NOMO-1 treated with DMSO at 0.1 percent for 48 hours (cell line): ENCODE measurements around the gene SAP130.

ENCODE experiments used
- DNase-seq: peaks from one replicate; lab custom pipeline; 2025; ENCODE audit not compliant: unreplicated experiment; lab: John Stamatoyannopoulos, UW

SAP130 gene

DNA sequence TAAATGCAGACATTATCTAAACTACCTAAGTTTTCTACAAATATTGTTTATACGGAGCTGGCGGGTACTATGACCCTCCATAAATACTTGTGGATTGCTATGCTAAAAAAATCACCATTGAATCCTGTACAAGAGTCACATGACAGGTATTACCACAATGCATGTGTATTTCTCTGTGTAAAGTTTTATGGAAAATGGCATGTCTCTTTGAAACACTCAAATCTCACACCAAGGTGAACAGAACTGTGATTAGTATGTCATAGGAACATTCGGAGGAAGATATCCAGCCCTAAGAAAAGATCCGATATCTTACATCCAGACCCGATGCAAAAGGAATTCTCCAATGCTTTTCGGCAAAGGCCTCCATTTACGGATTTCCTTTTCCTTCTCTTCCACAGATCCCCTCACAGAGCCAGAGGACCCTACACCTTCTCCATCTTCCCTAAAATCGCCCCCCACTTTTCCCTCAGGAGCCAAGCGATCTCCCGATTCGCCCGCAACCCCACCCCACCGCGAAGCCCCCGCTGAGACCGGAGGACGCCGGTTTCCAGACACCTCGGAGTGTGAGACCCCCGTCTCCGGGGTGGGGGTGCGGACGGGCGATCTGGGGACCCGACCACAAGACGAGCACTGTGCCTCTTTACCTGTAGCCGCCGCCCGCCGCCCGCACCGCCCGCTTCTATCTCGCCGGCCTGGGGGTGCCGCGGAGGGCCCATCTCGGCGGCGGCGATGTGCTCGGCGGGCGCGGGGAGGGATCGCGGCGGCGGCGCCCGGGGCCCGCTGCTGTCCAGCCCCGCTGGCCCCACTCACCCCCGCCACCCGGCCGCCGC, 1.2 kb downstream of the SAP130 start:
- no peak for DNase-seq

DNA sequence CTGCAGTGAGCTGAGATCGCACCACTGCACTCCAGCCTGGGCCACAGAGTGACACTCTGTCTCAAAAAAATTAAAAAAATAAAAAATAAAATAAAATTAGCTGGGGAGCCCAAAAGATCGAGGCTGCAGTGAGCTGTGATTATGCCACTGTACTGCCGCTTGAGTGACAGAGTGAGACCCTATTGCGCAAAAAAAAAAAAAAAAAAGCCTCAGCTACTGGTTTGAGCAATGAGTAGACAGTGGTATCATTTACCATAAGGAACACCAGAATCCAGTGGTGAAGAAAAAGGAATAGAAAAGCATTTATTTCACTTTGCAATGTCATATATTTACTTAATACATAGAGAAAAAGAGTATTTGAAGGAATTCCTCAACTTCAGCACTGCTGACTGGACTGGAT, 3.0 kb downstream of the SAP130 start:
- peak; percentile 23 for DNase-seq

DNA sequence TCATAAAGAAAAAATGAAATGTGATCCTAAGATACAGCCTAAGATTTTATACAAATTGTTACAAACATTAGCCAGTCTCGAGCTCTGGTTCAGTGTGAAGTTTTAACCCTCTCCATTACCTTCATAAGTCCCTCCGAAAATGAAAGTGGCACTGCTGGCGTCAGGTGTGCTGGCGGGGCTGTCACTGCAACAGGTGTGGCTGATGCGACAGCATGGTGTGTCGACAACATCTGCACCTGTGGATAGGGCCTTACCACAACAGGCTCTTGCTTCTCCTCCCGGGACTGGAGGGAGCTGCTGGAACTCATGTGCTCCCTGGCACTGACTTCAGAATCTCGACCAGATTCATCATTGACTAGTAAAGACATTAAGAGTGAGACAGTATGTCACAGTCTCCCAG, 10.3 kb downstream of the SAP130 start:
- no peak for DNase-seq

DNA sequence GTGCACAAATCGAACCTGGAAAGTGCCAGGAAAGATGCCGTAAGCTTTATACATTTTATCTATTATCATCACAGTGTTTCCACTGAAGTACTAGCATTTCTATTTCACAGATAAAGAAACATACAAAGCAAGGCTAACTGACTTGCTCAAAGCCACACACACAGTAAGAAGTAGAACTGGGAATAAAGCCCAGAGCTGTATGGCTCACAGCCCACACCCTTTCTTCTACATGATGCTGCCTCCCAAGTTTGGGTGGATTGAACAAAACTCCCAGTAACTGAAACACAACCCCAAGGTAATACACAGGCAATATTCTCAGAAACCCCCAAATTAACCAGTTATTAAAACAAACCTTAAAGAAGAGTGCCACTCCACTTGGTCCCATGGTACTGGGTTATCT, 11.2 kb downstream of the SAP130 start:
- no peak for DNase-seq

DNA sequence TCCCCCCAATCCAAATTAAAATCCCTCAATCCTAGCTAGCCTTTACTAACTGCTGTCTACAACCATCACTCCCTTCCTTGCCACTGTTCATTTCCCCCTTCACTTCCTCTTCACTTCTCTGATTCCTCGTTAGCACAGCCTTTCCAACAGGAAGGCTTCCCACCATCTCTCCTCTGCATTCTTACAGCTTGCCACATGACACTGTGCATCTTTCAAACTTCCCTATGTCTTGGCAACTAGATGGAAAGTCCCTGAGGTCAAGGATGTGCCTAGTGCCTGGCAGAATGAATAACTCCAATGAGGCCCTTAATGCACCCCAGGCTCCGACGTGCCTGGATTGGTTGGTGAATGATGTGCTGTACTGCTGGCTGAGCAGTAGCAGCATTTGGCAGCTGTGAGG, 15.2 kb downstream of the SAP130 start:
- no peak for DNase-seq

DNA sequence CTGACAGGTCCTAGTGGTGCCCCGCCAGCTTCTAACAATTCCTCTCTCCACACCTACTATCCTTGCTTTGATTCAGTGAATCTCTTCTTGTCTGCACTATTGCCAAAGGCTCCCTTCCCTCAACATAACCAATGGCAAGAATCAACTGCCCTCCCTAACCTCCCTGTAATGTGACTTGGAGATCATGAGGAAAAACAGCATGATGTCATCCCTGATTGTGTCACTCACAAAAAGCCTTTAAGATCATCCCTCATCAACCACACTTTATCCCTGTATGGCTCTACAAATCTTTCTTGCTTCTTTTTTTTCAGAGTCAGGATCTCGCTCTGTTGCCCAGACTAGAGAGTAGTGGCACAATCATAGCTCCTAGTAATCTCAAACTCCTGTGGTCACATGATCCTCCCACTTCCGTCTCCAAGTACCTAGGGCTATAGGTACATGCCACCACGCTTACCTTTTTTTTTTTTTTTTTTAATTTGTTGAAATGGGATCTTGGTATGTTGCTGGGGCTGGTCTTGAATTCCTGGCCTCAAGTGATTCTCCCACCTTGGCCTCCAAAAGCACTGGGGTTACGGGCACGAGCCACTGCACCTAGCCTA, 19.7 kb downstream of the SAP130 start:
- DNase-seq, result no peak

DNA sequence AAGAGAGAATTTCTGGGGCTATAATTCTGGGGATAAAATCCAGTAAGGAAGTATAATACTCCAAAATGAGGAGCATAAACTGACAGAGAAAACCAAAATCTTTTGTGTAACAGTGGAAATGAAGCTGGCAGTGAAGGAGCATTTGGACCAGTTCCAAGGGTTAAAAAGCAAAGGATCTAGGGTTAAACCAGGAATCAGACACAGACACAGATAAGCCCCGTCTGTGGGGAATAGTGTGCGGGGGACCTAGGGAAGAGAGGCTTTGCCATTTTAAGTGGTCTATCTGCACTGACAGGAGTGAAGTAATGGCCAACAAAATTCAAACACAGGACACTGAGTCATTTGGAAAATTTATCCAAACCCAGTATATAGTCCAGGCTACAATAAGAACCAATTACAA, 23.4 kb downstream of the SAP130 start:
- DNase-seq, result no peak

DNA sequence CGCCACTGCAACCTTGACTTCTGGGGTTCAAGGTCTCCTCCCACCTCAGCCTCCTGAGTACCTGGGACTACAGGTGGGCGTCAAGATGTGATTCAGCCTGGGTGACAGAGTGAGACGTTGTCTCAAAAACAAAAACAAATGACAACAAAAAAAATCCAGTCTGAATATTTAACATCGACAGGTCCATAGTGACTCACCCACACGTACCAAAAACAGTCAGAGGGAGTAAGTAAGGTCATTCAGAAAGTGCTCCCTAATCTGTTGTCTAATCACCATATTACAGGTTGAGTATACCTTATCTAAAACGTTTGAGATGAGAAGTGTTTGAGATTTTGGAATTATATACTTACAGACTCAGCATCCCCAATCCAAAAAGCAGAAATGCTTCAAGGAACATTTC, 24.4 kb downstream of the SAP130 start:
- no peak for DNase-seq

DNA sequence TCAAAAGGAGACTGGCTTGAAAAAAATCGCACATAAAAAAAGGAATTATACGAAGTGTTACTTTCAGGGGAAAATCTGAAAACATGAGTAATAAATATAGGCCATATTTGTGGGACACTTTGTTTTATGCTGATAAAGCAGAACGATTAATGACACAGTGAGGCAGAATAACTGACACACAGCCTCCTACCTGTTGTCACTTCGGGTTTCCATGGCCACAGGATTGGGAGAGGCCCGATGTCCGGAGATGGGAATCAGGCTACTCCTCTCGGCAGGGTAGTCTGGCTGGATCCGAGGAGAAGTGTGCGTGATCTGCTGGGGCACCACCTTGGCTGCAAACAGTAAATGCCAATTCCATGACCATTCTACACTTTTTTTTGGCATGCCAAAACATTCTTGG, 31.7 kb downstream of the SAP130 start:
- DNase-seq, result no peak

DNA sequence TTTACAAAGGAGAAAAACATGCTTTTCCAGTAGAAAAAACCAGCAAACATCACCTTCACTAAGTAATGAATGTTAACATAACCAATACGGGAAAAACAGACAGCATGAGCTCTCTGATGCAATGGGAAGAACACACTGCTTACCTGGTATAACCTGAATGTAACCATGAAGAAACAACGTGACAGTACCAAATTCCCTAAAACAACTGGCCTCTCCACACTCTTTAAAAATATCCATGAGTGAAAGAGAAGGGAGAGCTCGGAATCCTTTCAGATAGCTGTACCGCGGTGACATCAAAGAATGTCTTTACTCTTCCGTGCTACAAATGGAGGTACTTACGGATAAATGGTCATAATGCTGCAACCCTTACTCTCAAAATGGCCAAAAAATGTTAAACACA, 32.1 kb downstream of the SAP130 start:
- DNase-seq, result no peak

DNA sequence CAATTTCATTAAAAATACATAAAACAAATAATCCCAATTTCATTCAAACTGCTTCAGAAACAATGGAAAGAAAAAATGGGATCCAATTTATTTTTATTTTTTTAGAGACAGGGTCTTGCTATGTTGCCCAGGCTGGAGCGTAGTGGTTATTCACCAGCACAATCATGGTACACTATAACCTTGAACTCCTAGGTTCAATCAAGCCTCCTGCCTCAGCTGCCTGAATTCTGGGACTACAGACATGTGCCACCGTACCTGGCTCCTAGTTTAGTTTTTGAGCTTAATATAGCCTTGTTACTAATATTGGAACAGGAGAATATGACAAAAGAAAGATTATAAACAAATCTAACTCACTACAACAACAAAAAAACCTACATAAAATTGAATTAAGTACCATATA, 34.2 kb downstream of the SAP130 start:
- DNase-seq, result no peak

DNA sequence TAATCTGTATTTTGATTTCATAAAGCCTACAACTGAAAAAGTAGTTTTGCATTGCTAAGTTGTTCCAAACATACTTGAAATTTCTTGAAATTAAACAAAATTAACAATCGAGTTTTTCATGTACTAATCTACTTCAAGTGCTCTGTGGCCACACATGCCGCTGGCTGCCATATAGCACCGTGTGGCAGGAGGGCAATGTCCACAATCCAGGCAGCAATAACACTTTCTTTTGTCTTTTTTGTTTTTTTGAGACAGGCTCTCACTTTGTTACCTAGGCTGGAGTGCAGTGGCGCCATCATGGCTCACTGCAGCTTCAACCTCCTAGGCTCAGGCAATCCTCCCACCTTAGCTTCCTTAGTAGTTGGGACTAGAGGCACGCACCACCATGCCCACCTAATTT, 36.1 kb downstream of the SAP130 start:
- DNase-seq, result no peak

DNA sequence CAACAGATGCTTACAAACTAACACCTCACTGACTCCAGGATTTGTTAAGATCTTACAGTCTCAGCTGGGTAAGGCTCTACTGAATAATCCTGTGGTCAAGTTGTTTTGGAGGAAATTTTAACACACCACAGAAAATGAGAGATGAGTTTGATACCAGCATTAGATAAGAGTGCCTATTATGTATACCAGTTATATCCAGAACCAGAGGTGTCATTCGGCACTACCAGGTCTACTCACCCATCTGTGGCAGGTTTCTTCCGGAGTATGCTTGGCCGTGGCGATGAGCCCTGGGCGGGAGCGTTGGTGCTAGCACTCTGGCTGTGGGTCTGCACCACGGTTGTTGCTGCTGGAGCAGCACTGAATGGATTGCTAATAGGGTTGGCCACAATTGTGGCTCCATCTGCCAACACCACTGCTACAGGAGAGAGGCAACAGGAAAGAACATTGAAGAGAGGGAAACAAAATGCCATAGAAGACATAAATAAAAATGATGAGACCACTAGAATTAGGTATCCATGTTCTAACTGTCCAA, 41.2 kb downstream of the SAP130 start:
- no peak for DNase-seq

DNA sequence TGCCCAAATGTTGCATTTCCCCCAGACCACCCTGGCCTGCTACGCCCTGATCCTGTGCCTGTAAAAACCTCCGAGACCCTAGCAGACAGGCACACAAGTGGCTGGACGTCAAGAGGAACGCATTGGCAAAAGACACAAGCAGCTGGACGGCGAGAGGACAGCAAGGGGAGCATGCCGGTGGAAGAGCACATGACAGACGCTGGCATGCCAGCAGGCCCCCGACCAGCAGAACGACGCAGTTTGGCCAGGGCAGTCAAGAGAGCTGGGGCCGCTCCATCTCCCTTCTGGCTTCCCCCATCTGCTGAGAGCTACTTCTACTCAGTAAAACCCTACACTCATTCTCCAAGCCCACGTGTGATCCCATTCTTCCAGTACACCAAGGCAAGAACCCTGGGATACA, 42.1 kb downstream of the SAP130 start:
- no peak for DNase-seq

DNA sequence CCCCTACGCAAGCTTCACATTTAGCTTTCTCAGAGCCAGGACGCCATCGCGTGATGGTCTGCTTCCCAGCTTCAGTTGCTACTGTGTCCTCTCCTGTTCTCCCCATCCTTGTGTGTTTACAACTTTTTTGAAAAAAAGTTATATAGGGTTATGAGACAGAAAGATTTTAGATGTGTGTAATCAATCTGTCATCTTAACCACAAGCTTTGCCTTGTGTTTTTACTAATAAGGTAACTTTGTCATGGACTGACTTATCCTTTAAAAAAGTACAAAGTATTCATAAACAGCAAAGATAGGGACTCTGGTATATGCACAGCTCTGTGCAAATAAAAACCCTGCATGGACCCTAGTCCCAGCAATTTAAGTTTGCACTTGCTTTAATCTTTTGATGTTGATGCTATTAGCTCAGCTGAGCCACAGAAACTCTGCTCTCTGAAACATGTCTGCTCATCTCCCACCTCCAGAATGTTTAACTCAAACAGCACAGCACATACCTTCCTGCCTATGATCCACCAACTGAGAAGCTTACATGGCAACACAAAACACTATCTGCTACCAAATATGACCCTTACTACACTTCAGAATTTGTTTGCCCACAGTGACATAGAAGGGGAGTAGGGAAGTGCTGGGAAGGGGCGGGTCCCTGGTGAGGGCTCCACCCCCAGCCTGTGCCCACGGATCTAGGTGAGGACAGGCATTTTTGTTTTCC, 42.7 kb downstream of the SAP130 start:
- no peak for DNase-seq

DNA sequence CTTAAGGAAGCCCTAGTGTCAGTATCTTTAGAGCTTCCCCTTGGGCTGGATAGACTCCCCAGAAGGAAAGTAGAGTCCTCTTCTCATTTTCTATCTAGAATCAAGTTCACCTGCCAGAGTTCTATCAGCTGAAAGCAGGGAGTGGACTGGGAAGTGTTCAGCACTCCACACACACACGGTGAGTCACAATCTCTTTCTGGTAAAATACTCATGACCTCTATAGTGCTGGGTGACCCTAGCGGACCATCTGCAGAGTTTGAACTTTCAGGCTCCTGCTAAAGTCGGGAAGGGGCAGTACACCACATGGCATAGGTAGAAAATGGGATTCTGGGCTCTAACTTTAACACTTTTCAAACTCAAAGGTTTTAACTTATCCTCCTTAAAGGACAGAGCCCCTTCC, 43.3 kb downstream of the SAP130 start:
- no peak for DNase-seq

DNA sequence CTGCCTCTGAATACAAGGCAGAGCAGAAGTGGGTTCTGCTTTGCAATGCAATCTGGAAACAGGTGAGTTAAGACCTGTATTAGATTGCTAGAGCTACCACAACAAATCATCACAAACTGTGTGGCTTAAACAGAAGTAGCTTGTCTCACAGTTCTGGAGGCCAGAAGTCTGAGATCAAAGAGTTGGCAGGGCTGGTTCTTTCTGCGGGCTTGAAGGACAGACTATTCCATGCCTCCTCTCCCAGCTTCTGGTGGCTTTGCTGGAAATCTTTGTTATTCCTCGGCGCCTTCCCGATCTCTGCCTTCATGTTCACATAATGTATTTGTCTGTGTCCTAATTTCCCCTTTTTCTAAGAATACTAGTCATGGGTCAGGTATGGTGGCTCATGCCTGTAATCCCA, 58.4 kb downstream of the SAP130 start:
- DNase-seq, result no peak

DNA sequence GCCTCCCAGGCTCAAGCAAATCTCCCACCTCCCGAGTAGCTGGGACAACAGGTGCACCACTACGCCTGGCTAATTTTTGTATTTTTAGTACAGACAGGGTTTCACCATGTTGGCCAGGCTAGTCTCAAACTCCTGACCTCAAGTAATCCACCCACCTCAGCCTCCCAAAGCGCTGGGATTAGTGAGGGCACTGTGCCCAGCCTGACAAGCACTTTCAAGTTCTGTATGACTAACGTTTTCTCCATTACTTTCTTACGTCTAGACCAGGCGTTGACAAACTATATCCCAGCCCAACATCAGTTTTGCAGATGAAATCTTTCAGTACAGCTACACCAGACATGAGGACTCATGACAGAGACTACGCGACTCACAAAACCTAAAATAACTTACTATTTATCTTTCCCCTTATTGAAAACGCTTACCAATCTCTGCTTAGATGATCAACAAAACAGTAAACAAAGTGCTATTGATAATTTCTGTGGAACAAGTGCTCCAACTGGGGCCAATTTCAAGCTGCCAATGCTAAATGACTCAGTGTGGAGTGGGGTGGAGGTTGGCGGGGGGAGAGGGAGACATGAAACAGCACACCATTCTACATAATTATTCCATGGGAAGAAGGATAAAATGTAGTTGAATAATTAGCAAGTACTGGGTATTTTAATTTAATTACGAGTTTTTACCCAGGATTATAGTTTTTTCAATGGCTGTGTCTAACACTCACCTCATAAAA, 59.1 kb downstream of the SAP130 start:
- DNase-seq, result no peak

DNA sequence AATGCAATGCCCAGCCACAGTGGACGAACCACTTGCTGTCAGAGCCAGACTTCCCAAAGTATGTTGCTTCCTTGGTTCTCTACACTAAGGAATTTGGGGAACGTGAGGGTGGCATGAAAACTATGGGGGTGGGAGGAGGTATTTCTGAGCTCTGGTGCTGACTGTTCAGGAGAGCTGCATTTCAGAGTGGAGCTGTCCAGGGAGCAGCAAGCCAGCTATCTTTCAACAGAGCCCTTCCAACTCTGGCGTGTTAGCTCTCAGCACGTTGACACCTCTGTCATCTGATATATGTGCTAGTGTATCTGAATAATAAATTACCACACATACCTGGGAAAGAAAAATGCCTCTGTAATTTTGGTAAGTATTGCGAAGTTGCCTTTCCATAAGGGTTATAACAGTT, 66.1 kb downstream of the SAP130 start:
- no peak for DNase-seq

DNA sequence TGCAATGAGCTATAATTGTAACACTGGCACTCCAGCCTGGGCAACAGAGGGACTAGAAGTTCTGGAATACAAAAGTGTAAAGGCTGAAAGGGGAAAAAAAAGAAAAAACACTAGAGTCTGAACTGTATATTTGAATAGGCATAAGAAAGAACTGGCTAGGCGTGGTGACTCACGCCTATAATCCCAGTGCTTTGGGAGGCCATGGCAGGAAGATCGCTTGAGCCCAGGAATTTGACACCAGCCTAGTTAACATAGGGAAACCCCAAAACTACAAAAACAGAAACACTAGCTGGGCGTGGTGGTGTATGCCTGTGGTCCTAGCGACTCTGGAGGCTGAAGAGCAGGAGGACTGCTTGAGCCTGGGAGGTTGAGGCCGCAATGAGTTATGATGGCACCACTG, 70.6 kb downstream of the SAP130 start:
- DNase-seq, result no peak

DNA sequence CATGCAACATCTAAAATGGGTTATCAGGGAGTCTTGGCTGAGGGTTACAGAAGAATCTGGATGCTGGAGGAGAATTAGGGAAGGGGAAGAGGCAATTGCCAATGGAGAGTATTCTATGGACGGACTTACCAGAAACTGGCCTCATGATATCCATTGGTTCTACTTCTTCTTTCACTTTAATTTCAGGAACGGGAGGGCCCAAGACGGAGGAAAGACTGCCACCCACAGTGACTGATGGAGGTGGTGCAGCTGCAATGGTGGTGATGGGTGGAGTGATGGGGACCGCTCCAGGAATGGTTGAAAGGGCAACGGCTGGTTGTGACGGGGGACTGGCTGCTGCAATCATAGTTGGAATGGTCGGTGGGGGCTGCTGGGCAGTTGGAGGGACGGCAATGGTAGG, 73.0 kb downstream of the SAP130 start:
- no peak for DNase-seq
